ENCODE data around the gene CTNNBIP1. TPM values are rescaled to one million over a fixed set of nuclear protein-coding genes. Genes with fewer than 3 reads are reported as not detected.

Gene CTNNBIP1
- total RNA-seq, 1 experiment from 2014 or later = 31.3 TPM

GRCh38 chr1:9920606-9921005, 10.5 kb upstream of the CTNNBIP1 start:
- RAD21 ChIA-PET (ENCODE audit: low non-redundant PET in 1 of 2, low total read pairs in 2 of 2, uncharacterized antibody in 2 of 2, unreplicated experiment in 2 of 2) = no interaction called here
- intact Hi-C loops (cut with micrococcal nuclease) = no loop called here
- no peaks in the 10 kb centered on the region for H3K27me3 ChIP-seq (ENCODE audit: insufficient read depth, low read length)

More at GRCh38 chr1:9920606-9921005, 10.5 kb upstream of the CTNNBIP1 start:
- TF ChIP-seq SP1 (IDR thresholded peaks at IDR 0.05; ENCODE audit: low read depth) (no peak), REST (IDR thresholded peaks at IDR 0.05; ENCODE audit: low read depth) (no peak), FOSL1 (IDR thresholded peaks at IDR 0.05; ENCODE audit: low read depth) (no peak), ELF1 (IDR thresholded peaks at IDR 0.05; ENCODE audit: borderline replicate concordance, low read depth) (no peak), EZH2 (IDR thresholded peaks at IDR 0.05) (no peak), TCF7L2 (IDR thresholded peaks at IDR 0.05; ENCODE audit: borderline replicate concordance, extremely low read depth, insufficient read depth, insufficient read length) (no peak), SRF (IDR thresholded peaks at IDR 0.05; ENCODE audit: low read depth) (no peak), CEBPB (IDR thresholded peaks at IDR 0.05; ENCODE audit: low read depth) (no peak), SIN3A (IDR thresholded peaks at IDR 0.05; ENCODE audit: low read depth) (no peak), ATF3 (IDR thresholded peaks at IDR 0.05) (no peak), EZH2phosphoT487 (IDR thresholded peaks at IDR 0.05; ENCODE audit: borderline replicate concordance) (no peak), YY1 (IDR thresholded peaks at IDR 0.05; ENCODE audit: extremely low read depth, insufficient replicate concordance, low read depth, low read length) (no peak)
- no peaks in the 10 kb centered on the region for H3K9me2 ChIP-seq (ENCODE audit: insufficient read depth)
- no peaks in the 10 kb centered on the region for H3K36me3 ChIP-seq (ENCODE audit: control insufficient read depth in 1 of 2, insufficient read depth in 2 of 2, low read length in 2 of 2)
- H3K79me2 ChIP-seq (ENCODE audit: insufficient read depth, low read length) = no peaks in the 10 kb centered on the region
- DNase-seq (ENCODE audit: low read depth, low spot score) (no peak), ATAC-seq (no peak)
- CTCF ChIA-PET = no interaction called here
- H2AFZ ChIP-seq (ENCODE audit: low read depth, low read length, poor library complexity, severe bottlenecking) = no peak overlapping the region
- no peak overlapping the region for H3K9ac ChIP-seq (ENCODE audit: low read length)
- no TSS peak for BruUV-seq (replicated peaks)
- POLR2A ChIA-PET = interaction anchor here (0.6 kb wide), 1 partner anchor 22 kb away, joined by 3 read pairs; the partner anchor contains the start of genes LZIC and NMNAT1
- no peak overlapping the region for H3K27ac ChIP-seq (ENCODE audit: low read depth, low read length)
- no peaks in the 10 kb centered on the region for H3K9me3 ChIP-seq (ENCODE audit: control insufficient read depth in 1 of 2, insufficient read depth in 1 of 2, low read depth in 1 of 2, low read length in 2 of 2)
- no peaks in the 10 kb centered on the region for H4K20me1 ChIP-seq (ENCODE audit: insufficient read depth)
- H3K4me1 ChIP-seq (ENCODE audit: control insufficient read depth in 1 of 2, insufficient read depth in 2 of 2, low read length in 2 of 2) = no peaks in the 10 kb centered on the region
- no peak overlapping the region for H3K4me3 ChIP-seq (replicated peaks in 1 of 2; ENCODE audit: low read depth in 1 of 2, low read length in 2 of 2)
- no peak overlapping the region for H3K4me2 ChIP-seq (ENCODE audit: low read length)

Measured in HCT116 (cell line).